HEK293 (cell line): ENCODE data around the gene CEP63.
A peak's percentile ranks its signal among the peaks of the same experiment; 100 is the strongest.

Source experiments
- CTCF ChIA-PET: fragments of 350-600 bp; formaldehyde crosslinking; extraction: SDS; loops from one replicate; lab custom pipeline; 2021; ENCODE audit warnings: antibody characterized with exemption; lab: Yijun Ruan, JAX
- POLR2A ChIA-PET: fragments of 300-600 bp; formaldehyde crosslinking; extraction: SDS; loops from one replicate; lab custom pipeline; 2020; ENCODE audit warnings: antibody characterized with exemption, inconsistent platforms; lab: Yijun Ruan, JAX
- H3K27ac ChIP-seq: fragments of 200-500 bp; sonication (Bioruptor generic); 2 replicates; pipeline ENCODE4 v1.5.1; 2014; ENCODE audit warnings: low read depth, low read length, control low read depth, inconsistent platforms; ENCODE audit errors: extremely low read depth
- H3K36me3 ChIP-seq, 2 experiments: fragments of 200-500 bp in 1 of 2; sonication (Bioruptor generic) in 1 of 2; 1 replicate in 1 of 2; 2 replicates in 1 of 2; pipeline ENCODE4 v1.5.1; 2014 to 2017; ENCODE audit warnings: inconsistent platforms in 2 of 2, low read length in 2 of 2; ENCODE audit not compliant: control insufficient read depth in 2 of 2, insufficient read depth in 1 of 2
- H3K4me1 ChIP-seq: fragments of 200-500 bp; sonication (Bioruptor generic); 2 replicates; pipeline ENCODE4 v1.5.1; 2014; ENCODE audit warnings: mild to moderate bottlenecking, low read length, inconsistent platforms; ENCODE audit not compliant: control insufficient read depth, insufficient read depth
- H3K4me3 ChIP-seq: 2 replicates; pipeline ENCODE4 v1.5.1; 2011; ENCODE audit warnings: low read depth, mild to moderate bottlenecking, control low read depth, low read length, moderate library complexity
- H3K9me3 ChIP-seq: fragments of 200-500 bp; sonication (Bioruptor generic); 2 replicates; pipeline ENCODE4 v1.5.1; 2014; ENCODE audit warnings: low read depth, low read length, inconsistent platforms; ENCODE audit not compliant: control insufficient read depth, insufficient read depth
- HIC1 ChIP-seq: fragments of 450-650 bp; formaldehyde crosslinking; IDR thresholded peaks from 2 replicates; pipeline ENCODE4 v1.5.1; 2016; ENCODE audit warnings: missing biosample characterization, missing genetic modification characterization
- PRDM2 ChIP-seq: fragments of 450-650 bp; formaldehyde crosslinking; IDR thresholded peaks from 2 replicates; pipeline ENCODE4 v1.5.1; 2016; ENCODE audit warnings: missing biosample characterization, missing genetic modification characterization, borderline replicate concordance
- RBAK ChIP-seq: fragments of 450-650 bp; formaldehyde crosslinking; IDR thresholded peaks from 2 replicates; pipeline ENCODE4 v1.5.1; 2016; ENCODE audit warnings: missing biosample characterization, missing genetic modification characterization
- SETDB1 ChIP-seq: IDR thresholded peaks from one replicate; pipeline ENCODE4 v1.6.1; 2017; ENCODE audit warnings: mild to moderate bottlenecking, low read length, moderate library complexity, mixed read lengths; ENCODE audit not compliant: insufficient read length
- SP3 ChIP-seq: fragments of 450-650 bp; formaldehyde crosslinking; IDR thresholded peaks from 2 replicates; pipeline ENCODE4 v1.5.1; 2016; ENCODE audit warnings: missing biosample characterization, missing genetic modification characterization
- ZNF169 ChIP-seq: fragments of 450-650 bp; formaldehyde crosslinking; IDR thresholded peaks from 2 replicates; pipeline ENCODE4 v1.5.1; 2016; ENCODE audit warnings: missing biosample characterization, missing genetic modification characterization
- ZNF184 ChIP-seq: fragments of 450-650 bp; IDR thresholded peaks from 2 replicates; pipeline ENCODE4 v1.5.1; 2018; ENCODE audit warnings: missing biosample characterization, mild to moderate bottlenecking, missing genetic modification characterization
- ZNF266 ChIP-seq: fragments of 450-650 bp; formaldehyde crosslinking; IDR thresholded peaks from 2 replicates; pipeline ENCODE4 v1.5.1; 2016; ENCODE audit warnings: missing biosample characterization, missing genetic modification characterization, low read depth
- ZNF280C ChIP-seq: fragments of 450-650 bp; formaldehyde crosslinking; IDR thresholded peaks from 2 replicates; pipeline ENCODE4 v1.5.1; 2016; ENCODE audit warnings: missing biosample characterization, missing genetic modification characterization
- ZNF292 ChIP-seq: fragments of 450-650 bp; formaldehyde crosslinking; IDR thresholded peaks from 2 replicates; pipeline ENCODE4 v1.5.1; 2016; ENCODE audit warnings: low read depth, missing biosample characterization, missing genetic modification characterization, borderline replicate concordance
- ZNF473 ChIP-seq: fragments of 450-650 bp; formaldehyde crosslinking; IDR thresholded peaks from 2 replicates; pipeline ENCODE4 v1.5.1; 2017; ENCODE audit warnings: missing biosample characterization, missing genetic modification characterization
- ZNF501 ChIP-seq: fragments of 450-650 bp; formaldehyde crosslinking; IDR thresholded peaks from 2 replicates; pipeline ENCODE4 v1.5.1; 2016; ENCODE audit warnings: missing biosample characterization, missing genetic modification characterization
- ZNF514 ChIP-seq: fragments of 450-650 bp; formaldehyde crosslinking; IDR thresholded peaks from 2 replicates; pipeline ENCODE4 v1.5.1; 2016; ENCODE audit warnings: missing biosample characterization, missing genetic modification characterization
- ZNF529 ChIP-seq: fragments of 450-650 bp; formaldehyde crosslinking; IDR thresholded peaks from 2 replicates; pipeline ENCODE4 v1.5.1; 2017; ENCODE audit warnings: missing genetic modification characterization, missing biosample characterization; ENCODE audit not compliant: insufficient replicate concordance
- ZNF596 ChIP-seq: fragments of 450-650 bp; IDR thresholded peaks from 2 replicates; pipeline ENCODE4 v1.5.0; 2018; ENCODE audit warnings: missing biosample characterization, mild to moderate bottlenecking, missing genetic modification characterization, moderate library complexity
- ZNF830 ChIP-seq: fragments of 450-650 bp; IDR thresholded peaks from 2 replicates; pipeline ENCODE4 v1.5.0; 2018; ENCODE audit warnings: missing biosample characterization, missing genetic modification characterization, low read depth, mild to moderate bottlenecking, moderate library complexity

CEP63 gene

DNA sequence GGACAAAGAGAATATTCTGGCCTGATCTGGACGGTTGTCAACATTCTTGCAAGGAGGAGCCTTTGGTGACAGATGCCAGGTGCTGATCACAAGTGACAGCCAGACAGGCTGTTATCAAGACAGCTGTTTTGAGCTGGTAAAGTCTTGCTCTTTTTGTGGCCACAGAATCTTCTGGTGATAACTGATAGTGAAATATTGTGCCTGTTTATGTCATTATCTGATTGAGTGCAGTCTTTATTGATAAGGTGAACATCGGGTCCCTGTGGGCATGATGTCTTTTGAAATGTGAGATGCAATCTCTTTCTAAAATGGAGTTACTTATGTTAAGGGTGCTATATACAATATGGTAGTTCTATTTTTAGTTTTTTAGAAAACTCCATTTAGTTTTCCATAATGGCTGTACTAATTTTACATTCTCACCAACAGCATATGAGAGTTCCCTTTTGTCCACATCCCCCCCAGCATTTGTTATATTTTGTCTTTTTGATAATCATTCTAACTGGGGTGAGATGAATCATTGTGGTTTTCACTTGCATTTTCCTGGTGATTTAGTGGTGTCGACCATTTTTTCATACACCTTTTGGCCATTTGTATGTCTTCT lies 10.7 kb downstream of the CEP63 start (continued):
- TF ChIP-seq ZNF514 (tag by site-specific recombination), result no peak
- TF ChIP-seq ZNF280C (tag by site-specific recombination), result no peak
- no peak for TF ChIP-seq ZNF169 (tag by site-specific recombination)
- TF ChIP-seq ZNF596 (tag by site-specific recombination), result no peak
- TF ChIP-seq ZNF501 (tag by site-specific recombination), result no peak
- TF ChIP-seq ZNF830, result no peak
- no peak for TF ChIP-seq ZNF292
- TF ChIP-seq HIC1 (tag by site-specific recombination), result no peak

DNA sequence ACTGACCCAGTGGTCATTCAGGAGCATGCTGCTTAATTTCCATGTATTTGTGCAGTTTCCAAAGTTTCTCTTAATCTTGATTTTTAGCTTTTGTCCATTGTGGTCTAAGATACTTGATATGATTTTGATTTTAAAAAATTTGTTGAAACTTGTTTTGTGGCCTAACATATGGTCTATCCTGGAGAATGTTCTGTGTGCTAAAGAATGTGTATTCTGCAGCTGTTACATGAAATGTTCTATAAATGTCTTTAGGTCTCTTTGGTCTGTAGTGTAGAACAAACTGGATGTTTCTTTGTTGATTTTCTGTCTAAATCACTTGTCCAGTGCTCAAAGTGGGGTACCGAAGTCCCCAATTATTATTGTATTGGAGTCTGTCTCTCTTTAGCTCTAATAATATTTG lies 17.4 kb downstream of the CEP63 start:
- Histone ChIP-seq H3K27ac (no peak overlapping the region), H3K36me3 (peaks cover 0 to 4% of the 10 kb centered on the region in 2 experiments; a peak in 2 of 3 replicates), H3K4me3 (no peak overlapping the region), H3K9me3 (no peaks in the 10 kb centered on the region), H3K4me1 (no peaks in the 10 kb centered on the region)
- POLR2A ChIA-PET, result no interaction called here
- no peak for TF ChIP-seq RBAK (tag by site-specific recombination)
- CTCF ChIA-PET, result no interaction called here

- Histone ChIP-seq H3K36me3 (peaks cover 0 to 4% of the 10 kb centered on the region in 2 experiments; a peak in 2 of 3 replicates), H3K9me3 (no peaks in the 10 kb centered on the region), H3K4me1 (no peaks in the 10 kb centered on the region), H3K4me3 (no peak overlapping the region), H3K27ac (no peak overlapping the region)
- POLR2A ChIA-PET, result no interaction called here
- CTCF ChIA-PET, result no interaction called here
- peak; percentile 72 for TF ChIP-seq SETDB1
- TF ChIP-seq ZNF266 (tag by site-specific recombination), result no peak
Observed at GRCh38 chr3:134504132-134504531, 18.3 kb downstream of the CEP63 start.

GRCh38 chr3:134505485-134505884 lies 19.6 kb downstream of the CEP63 start:
- Histone ChIP-seq H3K9me3 (no peaks in the 10 kb centered on the region), H3K36me3 (peaks cover 0 to 7% of the 10 kb centered on the region in 2 experiments; a peak in 2 of 3 replicates), H3K27ac (no peak overlapping the region), H3K4me1 (no peaks in the 10 kb centered on the region), H3K4me3 (no peak overlapping the region)
- POLR2A ChIA-PET, result no interaction called here
- no peak for TF ChIP-seq ZNF473
- no peak for TF ChIP-seq SP3
- TF ChIP-seq PRDM2, result no peak
- no peak for TF ChIP-seq ZNF529
- TF ChIP-seq ZNF184 (tag by site-specific recombination), result no peak
- CTCF ChIA-PET, result no interaction called here
